Keratinocyte (primary cell): ENCODE data around the gene SKI.

Source experiments
- CTCF ChIP-seq, 3 experiments: IDR thresholded peaks in 1 of 3; conservative IDR thresholded peaks in 1 of 3; optimal IDR thresholded peaks in 1 of 3; 2 replicates in 2 of 3; 3 replicates in 1 of 3; pipeline versions ENCODE3 to v1.5.1; 2011; ENCODE audit warnings: low read length in 3 of 3, mild to moderate bottlenecking in 3 of 3, moderate library complexity in 2 of 3, control low read depth in 1 of 3, inconsistent platforms in 1 of 3; ENCODE audit not compliant: insufficient read depth in 2 of 3; ENCODE audit errors: extremely low read depth in 1 of 3
- EZH2 ChIP-seq: IDR thresholded peaks from one replicate; pipeline ENCODE4 v1.6.1; 2012; ENCODE audit warnings: inconsistent platforms, mild to moderate bottlenecking, low read length, moderate library complexity

GRCh38 chr1:2224631-2225428, 3.3 kb upstream of the SKI start:
- TF ChIP-seq CTCF (optimal IDR thresholded peaks at IDR 0.05 in 1 of 3, IDR thresholded peaks at IDR 0.05 in 1 of 3, conservative IDR thresholded peaks at IDR 0.05 in 1 of 3; ENCODE audit: extremely low read depth in 1 of 3, insufficient read depth in 2 of 3, low read length in 3 of 3), result no peak
- no peak for TF ChIP-seq EZH2
